ENCODE results near the gene SPON2.

The SPON2 gene

GRCh38 chr4:1208970-1209704 is 36.8 kb upstream of the SPON2 start:
- TF ChIP-seq CTCF (IDR thresholded peaks at IDR 0.05; ENCODE audit: control extremely low read depth, extremely low read depth, low read depth, missing control alignments), result no peak
- ChIA-PET POLR2A (no interaction called here), CTCF (no interaction called here)

GRCh38 chr4:1208266-1208961 is 36.0 kb upstream of the SPON2 start:
- ChIA-PET CTCF (interaction anchor here (1.1 kb wide), 1 partner anchor 59 kb away, joined by 3 read pairs; no protein-coding TSS in a partner anchor), POLR2A (no interaction called here)
- DNase-seq (ENCODE audit: extremely low spot score), result no peak
- TF ChIP-seq CTCF (IDR thresholded peaks at IDR 0.05; ENCODE audit: control extremely low read depth, extremely low read depth, low read depth, missing control alignments), result no peak

More at GRCh38 chr4:1208970-1209704, 36.8 kb upstream of the SPON2 start:
- DNase-seq (ENCODE audit: extremely low spot score), result no peak

GRCh38 chr4:1207603-1208265 is 35.4 kb upstream of the SPON2 start:
- no peak for DNase-seq (ENCODE audit: extremely low spot score)
- ChIA-PET POLR2A (no interaction called here), CTCF (interaction anchor here (1.1 kb wide), 1 partner anchor 60 kb away, joined by 3 read pairs; no protein-coding TSS in a partner anchor)
- TF ChIP-seq CTCF (IDR thresholded peaks at IDR 0.05; ENCODE audit: control extremely low read depth, extremely low read depth, low read depth, missing control alignments), result no peak

- no peak for DNase-seq (ENCODE audit: extremely low spot score)
- ChIA-PET POLR2A (no interaction called here), CTCF (no interaction called here)
- no peak for TF ChIP-seq CTCF (IDR thresholded peaks at IDR 0.05; ENCODE audit: control extremely low read depth, extremely low read depth, low read depth, missing control alignments)
These were observed 34.7 kb upstream of the SPON2 start for GRCh38 chr4:1207157-1207470.

- CTCF ChIA-PET, result no interaction called here
- POLR2A ChIA-PET, result no interaction called here
- DNase-seq (ENCODE audit: extremely low spot score), result no peak
- TF ChIP-seq CTCF (IDR thresholded peaks at IDR 0.05; ENCODE audit: control extremely low read depth, extremely low read depth, low read depth, missing control alignments), result no peak
These were observed 34.1 kb upstream of the SPON2 start for GRCh38 chr4:1206299-1207156.
